Stimulated activated CD4-positive, alpha-beta T cell treated with anti-CD3 and anti-CD28 coated beads, Interleukin-1b, Interleukin-23, amount 100 ng/mL, for 4 hours (primary cell): ENCODE measurements around the gene PCDHA5.
"Not testable (repeated sequence)": the region's sequence is repeated elsewhere in the genome, so short reads cannot be mapped to it uniquely, and the experiment has no call there.

ENCODE experiments used
- DNase-seq, 2 donors: peaks; one replicate each; pipeline ENCODE4 v3.0.0-alpha.2; 2020; ENCODE audit warnings: low read depth in 2 of 2

PCDHA5 gene

GRCh38 chr5:140823475-140823874 lies 2.1 kb downstream of the PCDHA5 start:
- no peak for DNase-seq

DNA sequence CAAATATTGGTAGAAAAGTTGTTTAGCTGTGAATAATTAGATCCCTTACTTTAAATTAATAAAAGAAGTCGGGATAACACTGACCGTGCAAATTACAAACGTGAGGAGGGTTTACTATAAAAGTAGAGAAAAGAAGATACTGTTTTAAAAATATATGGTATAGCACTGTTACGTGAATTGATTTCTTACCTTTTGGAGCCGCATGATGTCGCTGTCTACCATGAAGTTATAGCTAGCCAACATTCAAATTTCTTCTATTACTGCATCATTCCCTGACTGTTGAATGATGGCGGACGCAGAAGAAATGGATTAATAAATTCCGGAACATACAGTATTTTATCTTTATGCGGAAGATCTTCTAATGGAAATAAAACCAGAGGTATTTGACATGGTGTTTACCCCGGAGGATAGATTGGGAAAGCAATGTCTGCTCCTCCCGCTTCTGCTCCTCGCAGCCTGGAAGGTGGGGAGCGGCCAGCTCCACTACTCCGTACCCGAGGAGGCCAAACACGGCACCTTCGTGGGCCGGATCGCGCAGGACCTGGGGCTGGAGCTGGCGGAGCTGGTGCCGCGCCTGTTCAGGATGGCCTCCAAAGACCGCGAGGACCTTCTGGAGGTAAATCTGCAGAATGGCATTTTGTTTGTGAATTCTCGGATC lies 6.4 kb downstream of the PCDHA5 start, which contains the start of gene PCDHA6:
PCDHA6 (plus strand) TSS at position 257 of the 658 bp plus-strand sequence; CDS start at position 389, 132 bp downstream.
- DNase-seq: no peak

GRCh38 chr5:140828362-140828737 lies 6.9 kb downstream of the PCDHA5 start:
- no peak for DNase-seq

- not testable (repeated sequence) for DNase-seq
Observed at GRCh38 chr5:140829511-140830501, 8.4 kb downstream of the PCDHA5 start.

GRCh38 chr5:140833993-140834392 lies 12.6 kb downstream of the PCDHA5 start, which contains the start of gene PCDHA7:
Gene PCDHA7 (plus strand): TSS chr5:140834269. CDS start chr5:140834384, 115 bp downstream.
- DNase-seq: no peak

DNA sequence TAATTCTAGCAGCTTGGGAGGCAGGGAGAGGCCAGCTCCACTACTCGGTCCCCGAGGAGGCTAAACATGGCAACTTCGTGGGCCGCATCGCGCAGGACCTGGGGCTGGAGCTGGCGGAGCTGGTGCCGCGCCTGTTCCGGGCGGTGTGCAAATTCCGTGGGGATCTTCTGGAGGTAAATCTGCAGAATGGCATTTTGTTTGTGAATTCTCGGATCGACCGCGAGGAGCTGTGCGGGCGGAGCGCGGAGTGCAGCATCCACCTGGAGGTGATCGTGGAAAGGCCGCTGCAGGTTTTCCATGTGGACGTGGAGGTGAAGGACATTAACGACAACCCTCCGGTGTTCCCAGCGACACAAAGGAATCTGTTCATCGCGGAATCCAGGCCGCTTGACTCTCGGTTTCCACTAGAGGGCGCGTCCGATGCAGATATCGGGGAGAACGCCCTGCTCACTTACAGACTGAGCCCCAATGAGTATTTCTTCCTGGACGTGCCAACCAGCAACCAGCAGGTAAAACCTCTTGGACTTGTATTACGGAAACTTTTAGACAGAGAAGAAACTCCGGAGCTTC lies 13.1 kb downstream of the PCDHA5 start:
- not testable (repeated sequence) for DNase-seq

DNA sequence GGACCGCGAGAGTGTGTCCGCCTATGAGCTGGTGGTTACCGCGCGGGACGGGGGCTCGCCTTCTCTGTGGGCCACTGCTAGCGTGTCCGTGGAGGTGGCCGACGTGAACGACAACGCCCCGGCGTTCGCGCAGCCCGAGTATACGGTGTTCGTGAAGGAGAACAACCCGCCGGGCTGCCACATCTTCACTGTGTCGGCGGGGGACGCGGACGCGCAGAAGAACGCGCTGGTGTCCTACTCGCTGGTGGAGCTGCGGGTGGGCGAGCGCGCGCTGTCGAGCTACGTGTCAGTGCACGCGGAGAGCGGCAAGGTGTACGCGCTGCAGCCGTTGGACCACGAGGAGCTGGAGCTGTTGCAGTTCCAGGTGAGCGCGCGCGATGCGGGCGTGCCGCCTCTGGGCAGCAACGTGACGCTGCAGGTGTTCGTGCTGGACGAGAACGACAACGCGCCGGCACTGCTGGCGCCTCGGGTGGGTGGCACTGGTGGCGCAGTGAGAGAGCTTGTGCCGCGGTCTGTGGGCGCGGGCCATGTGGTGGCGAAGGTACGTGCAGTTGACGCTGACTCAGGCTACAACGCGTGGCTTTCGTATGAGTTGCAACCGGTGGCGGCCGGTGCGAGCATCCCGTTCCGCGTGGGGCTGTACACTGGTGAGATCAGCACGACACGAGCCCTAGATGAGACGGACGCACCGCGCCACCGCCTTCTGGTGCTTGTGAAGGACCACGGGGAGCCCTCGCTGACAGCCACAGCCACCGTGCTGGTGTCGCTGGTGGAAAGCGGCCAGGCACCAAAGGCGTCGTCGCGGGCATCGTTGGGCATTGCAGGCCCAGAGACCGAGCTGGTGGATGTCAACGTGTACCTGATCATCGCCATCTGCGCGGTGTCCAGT lies 14.5 kb downstream of the PCDHA5 start:
- DNase-seq: no peak

GRCh38 chr5:140840978-140841962 lies 19.9 kb downstream of the PCDHA5 start, which contains the start of gene PCDHA8:
Gene PCDHA8 (plus strand): TSS chr5:140841187. CDS start chr5:140841322, 135 bp downstream.
- DNase-seq: no peak

DNA sequence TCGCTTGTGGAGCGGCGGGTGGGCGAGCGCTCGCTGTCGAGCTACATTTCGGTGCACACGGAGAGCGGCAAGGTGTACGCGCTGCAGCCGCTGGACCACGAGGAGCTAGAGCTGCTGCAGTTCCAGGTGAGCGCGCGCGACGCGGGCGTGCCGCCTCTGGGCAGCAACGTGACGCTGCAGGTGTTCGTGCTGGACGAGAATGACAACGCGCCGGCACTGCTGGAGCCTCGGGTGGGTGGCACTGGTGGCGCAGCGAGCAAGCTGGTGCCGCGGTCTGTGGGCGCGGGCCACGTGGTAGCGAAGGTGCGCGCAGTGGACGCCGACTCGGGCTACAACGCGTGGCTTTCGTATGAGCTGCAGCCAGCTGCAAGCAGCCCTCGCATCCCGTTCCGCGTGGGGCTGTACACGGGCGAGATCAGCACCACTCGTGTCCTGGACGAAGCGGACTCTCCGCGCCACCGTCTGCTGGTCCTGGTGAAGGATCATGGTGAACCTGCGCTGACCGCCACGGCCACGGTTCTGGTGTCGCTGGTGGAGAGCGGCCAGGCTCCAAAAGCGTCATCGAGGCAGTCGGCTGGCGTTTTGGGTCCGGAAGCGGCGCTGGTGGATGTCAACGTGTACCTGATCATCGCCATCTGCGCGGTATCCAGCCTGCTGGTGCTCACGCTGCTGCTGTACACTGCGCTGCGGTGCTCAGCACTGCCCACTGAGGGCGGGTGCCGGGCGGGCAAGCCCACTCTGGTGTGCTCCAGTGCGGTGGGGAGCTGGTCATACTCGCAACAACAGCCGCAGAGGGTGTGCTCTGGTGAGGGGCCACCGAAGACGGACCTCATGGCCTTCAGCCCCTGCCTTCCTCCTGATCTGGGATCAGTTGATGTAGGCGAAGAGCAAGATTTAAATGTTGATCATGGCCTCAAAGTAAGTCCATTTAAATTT lies 21.7 kb downstream of the PCDHA5 start:
- DNase-seq: no peak

- DNase-seq: not testable (repeated sequence)
Observed at GRCh38 chr5:140848139-140849102, 27.0 kb downstream of the PCDHA5 start, which contains the start of gene PCDHA9. Gene PCDHA9 (plus strand): TSS chr5:140848382. CDS start chr5:140848496, 114 bp downstream.

DNA sequence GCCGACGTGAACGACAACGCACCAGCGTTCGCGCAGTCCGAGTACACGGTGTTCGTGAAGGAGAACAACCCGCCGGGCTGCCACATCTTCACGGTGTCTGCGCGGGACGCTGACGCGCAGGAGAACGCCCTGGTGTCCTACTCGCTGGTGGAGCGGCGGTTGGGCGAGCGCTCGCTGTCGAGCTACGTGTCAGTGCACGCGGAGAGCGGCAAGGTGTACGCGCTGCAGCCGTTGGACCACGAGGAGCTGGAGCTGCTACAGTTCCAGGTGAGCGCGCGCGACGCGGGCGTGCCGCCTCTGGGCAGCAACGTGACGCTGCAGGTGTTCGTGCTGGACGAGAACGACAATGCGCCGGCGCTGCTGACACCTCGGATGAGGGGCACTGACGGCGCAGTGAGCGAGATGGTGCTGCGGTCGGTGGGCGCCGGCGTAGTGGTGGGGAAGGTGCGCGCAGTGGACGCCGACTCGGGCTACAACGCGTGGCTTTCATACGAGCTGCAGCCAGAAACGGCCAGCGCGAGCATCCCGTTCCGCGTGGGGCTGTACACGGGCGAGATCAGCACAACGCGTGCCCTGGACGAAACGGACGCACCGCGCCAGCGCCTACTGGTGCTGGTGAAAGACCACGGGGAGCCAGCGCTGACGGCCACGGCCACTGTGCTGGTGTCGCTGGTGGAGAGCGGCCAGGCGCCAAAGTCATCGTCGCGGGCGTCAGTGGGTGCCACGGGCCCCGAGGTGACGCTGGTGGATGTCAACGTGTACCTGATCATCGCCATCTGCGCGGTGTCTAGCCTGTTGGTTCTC lies 28.6 kb downstream of the PCDHA5 start:
- DNase-seq: not testable (repeated sequence)

- no peak for DNase-seq
Observed at GRCh38 chr5:140855772-140856674, 34.6 kb downstream of the PCDHA5 start, which contains the start of gene PCDHA10. Gene PCDHA10 (plus strand): TSS chr5:140855897. CDS start chr5:140856049, 152 bp downstream.

DNA sequence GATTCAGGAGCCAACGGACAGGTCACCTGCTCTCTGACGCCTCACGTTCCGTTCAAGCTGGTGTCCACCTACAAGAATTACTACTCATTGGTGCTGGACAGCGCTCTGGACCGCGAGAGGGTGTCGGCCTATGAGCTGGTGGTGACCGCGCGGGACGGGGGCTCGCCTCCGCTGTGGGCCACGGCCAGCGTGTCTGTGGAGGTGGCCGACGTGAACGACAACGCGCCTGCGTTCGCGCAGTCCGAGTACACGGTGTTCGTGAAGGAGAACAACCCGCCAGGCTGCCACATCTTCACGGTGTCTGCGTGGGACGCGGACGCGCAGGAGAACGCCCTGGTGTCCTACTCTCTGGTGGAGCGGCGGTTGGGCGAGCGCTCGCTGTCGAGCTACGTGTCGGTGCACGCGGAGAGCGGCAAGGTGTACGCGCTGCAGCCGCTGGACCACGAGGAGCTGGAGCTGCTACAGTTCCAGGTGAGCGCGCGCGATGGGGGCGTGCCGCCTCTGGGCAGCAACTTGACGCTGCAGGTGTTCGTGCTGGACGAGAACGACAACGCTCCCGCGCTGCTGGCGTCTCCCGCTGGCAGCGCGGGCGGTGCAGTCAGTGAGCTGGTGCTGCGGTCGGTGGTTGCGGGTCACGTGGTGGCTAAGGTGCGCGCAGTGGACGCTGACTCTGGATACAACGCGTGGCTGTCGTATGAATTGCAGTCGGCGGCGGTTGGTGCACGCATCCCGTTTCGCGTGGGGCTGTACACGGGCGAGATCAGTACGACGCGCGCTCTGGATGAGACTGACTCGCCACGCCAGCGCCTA lies 36.0 kb downstream of the PCDHA5 start:
- DNase-seq: no peak

DNA sequence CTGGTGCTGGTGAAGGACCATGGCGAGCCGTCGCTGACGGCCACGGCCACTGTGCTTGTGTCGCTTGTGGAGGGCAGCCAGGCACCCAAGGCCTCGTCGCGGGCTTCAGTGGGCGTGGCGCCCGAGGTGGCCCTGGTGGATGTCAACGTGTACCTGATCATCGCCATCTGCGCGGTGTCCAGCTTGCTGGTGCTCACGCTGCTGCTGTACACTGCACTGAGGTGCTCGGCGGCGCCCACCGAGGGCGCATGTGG lies 36.5 kb downstream of the PCDHA5 start:
- DNase-seq: no peak
